Measurements from ENCODE around the gene METTL25B. TPM values are rescaled to one million over a fixed set of nuclear protein-coding genes. Genes with fewer than 3 reads are reported as not detected.

METTL25B gene
- total and polyA plus RNA-seq, 2 donors (not counting 3 experiments of a cell fraction or from before 2014, with no cell fraction given): 12.8 to 15.0 TPM

Other genes starting within 250 kb of the METTL25B start
- gene MEF2D, start 227.7 kb upstream of the METTL25B start, total RNA-seq: 52.2 and 57.3 TPM in 2 replicates
- gene MEF2D, start 227.7 kb upstream of the METTL25B start, polyA plus RNA-seq: 45.4 and 55.6 TPM in 2 replicates
- gene IQGAP3, start 155.9 kb upstream of the METTL25B start, total RNA-seq: 48.6 and 60.7 TPM in 2 replicates
- gene IQGAP3, start 155.9 kb upstream of the METTL25B start, polyA plus RNA-seq: 28.3 and 30.2 TPM in 2 replicates
- gene TTC24, start 148.7 kb upstream of the METTL25B start, total RNA-seq: not detected in 2 replicates
- not detected in 2 replicates for gene TTC24, start 148.7 kb upstream of the METTL25B start, polyA plus RNA-seq
- gene NAXE, start 136.7 kb upstream of the METTL25B start, total RNA-seq: 74.0 and 76.2 TPM in 2 replicates
- gene NAXE, start 136.7 kb upstream of the METTL25B start, polyA plus RNA-seq: 187 and 210 TPM in 2 replicates
- gene GPATCH4, start 127.0 kb upstream of the METTL25B start, total RNA-seq: 29.2 and 32.0 TPM in 2 replicates
- gene GPATCH4, start 127.0 kb upstream of the METTL25B start, polyA plus RNA-seq: 15.5 and 22.4 TPM in 2 replicates
- not detected in 2 replicates for gene HAPLN2, start 109.1 kb upstream of the METTL25B start, total RNA-seq
- 0.14 TPM in 1 of 2 replicates, not detected in the other for gene HAPLN2, start 109.1 kb upstream of the METTL25B start, polyA plus RNA-seq
- not detected in 2 replicates for gene BCAN, start 86.4 kb upstream of the METTL25B start, total RNA-seq
- gene BCAN, start 86.4 kb upstream of the METTL25B start, polyA plus RNA-seq: 0.14 and 0.15 TPM in 2 replicates
- 269 and 274 TPM in 2 replicates for gene NES, start 51.1 kb upstream of the METTL25B start, total RNA-seq
- gene NES, start 51.1 kb upstream of the METTL25B start, polyA plus RNA-seq: 15.5 and 19.4 TPM in 2 replicates
- 1.0 and 2.6 TPM in 2 replicates for gene CRABP2, start 22.9 kb upstream of the METTL25B start, total RNA-seq
- gene CRABP2, start 22.9 kb upstream of the METTL25B start, polyA plus RNA-seq: 0.21 and 0.32 TPM in 2 replicates
- gene ISG20L2, start 297 bp downstream of the METTL25B start, total RNA-seq: 32.1 and 35.3 TPM in 2 replicates
- gene ISG20L2, start 297 bp downstream of the METTL25B start, polyA plus RNA-seq: 32.0 and 33.2 TPM in 2 replicates
- 63.3 and 77.7 TPM in 2 replicates for gene MRPL24, start 12.6 kb downstream of the METTL25B start, total RNA-seq
- 46.5 and 47.9 TPM in 2 replicates for gene MRPL24, start 12.6 kb downstream of the METTL25B start, polyA plus RNA-seq
- 279 and 298 TPM in 2 replicates for gene HDGF, start 23.2 kb downstream of the METTL25B start, total RNA-seq
- gene HDGF, start 23.2 kb downstream of the METTL25B start, polyA plus RNA-seq: 94.7 and 95.1 TPM in 2 replicates
- gene PRCC, start 39.1 kb downstream of the METTL25B start, total RNA-seq: 65.1 and 71.5 TPM in 2 replicates
- 76.9 and 77.4 TPM in 2 replicates for gene PRCC, start 39.1 kb downstream of the METTL25B start, polyA plus RNA-seq
- 1.1 and 1.8 TPM in 2 replicates for gene SH2D2A, start 88.4 kb downstream of the METTL25B start, total RNA-seq
- 0.41 and 0.92 TPM in 2 replicates for gene SH2D2A, start 88.4 kb downstream of the METTL25B start, polyA plus RNA-seq
- not detected in 2 replicates for gene INSRR, start 130.6 kb downstream of the METTL25B start, total RNA-seq
- not detected in 2 replicates for gene INSRR, start 130.6 kb downstream of the METTL25B start, polyA plus RNA-seq
- not detected in 2 replicates for gene NTRK1, start 132.4 kb downstream of the METTL25B start, total RNA-seq
- 0.07 TPM in 1 of 2 replicates, not detected in the other for gene NTRK1, start 132.4 kb downstream of the METTL25B start, polyA plus RNA-seq
- gene PEAR1, start 165.2 kb downstream of the METTL25B start, total RNA-seq: 88.7 and 90.7 TPM in 2 replicates
- gene PEAR1, start 165.2 kb downstream of the METTL25B start, polyA plus RNA-seq: 101 and 106 TPM in 2 replicates
- gene LRRC71, start 192.2 kb downstream of the METTL25B start, total RNA-seq: 0.66 and 1.2 TPM in 2 replicates
- gene LRRC71, start 192.2 kb downstream of the METTL25B start, polyA plus RNA-seq: 0.33 and 0.35 TPM in 2 replicates

Data from endothelial cell of umbilical vein (primary cell).